Osteoblast (primary cell): Measurements from ENCODE around the gene CENPF. TPM values are rescaled to one million over a fixed set of nuclear protein-coding genes. Genes with fewer than 3 reads are reported as not detected.
"Not testable (repeated sequence)": the region's sequence is repeated elsewhere in the genome, so short reads cannot be mapped to it uniquely, and the experiment has no call there.

Experiments used
- DNase-seq: peaks from one replicate; pipeline ENCODE4 v3.0.0; 2011; ENCODE audit warnings: low spot score, mixed read lengths; ENCODE audit not compliant: insufficient read length; ENCODE audit errors: missing footprints
- H2AFZ ChIP-seq: 2 replicates; pipeline ENCODE4 v1.6.0; 2011; ENCODE audit warnings: mild to moderate bottlenecking, low read length
- H3K27ac ChIP-seq: 2 replicates; pipeline ENCODE4 v1.5.1; 2011; ENCODE audit warnings: mild to moderate bottlenecking, low read depth, low read length, moderate library complexity
- H3K27me3 ChIP-seq: 2 replicates; pipeline ENCODE4 v1.6.0; 2012; ENCODE audit warnings: mild to moderate bottlenecking, control low read depth, inconsistent platforms, low read length, moderate library complexity; ENCODE audit not compliant: insufficient read depth
- H3K36me3 ChIP-seq: 2 replicates; pipeline ENCODE4 v1.5.1; 2011; ENCODE audit warnings: mild to moderate bottlenecking, low read length, control low read depth, moderate library complexity; ENCODE audit not compliant: insufficient read depth
- H3K4me1 ChIP-seq: 2 replicates; pipeline ENCODE4 v1.5.1; 2011; ENCODE audit warnings: mild to moderate bottlenecking, low read length, control low read depth, moderate library complexity; ENCODE audit not compliant: insufficient read depth
- H3K4me2 ChIP-seq: 2 replicates; pipeline ENCODE4 v1.6.0; 2011; ENCODE audit warnings: mild to moderate bottlenecking, low read length; ENCODE audit not compliant: insufficient read depth
- H3K4me3 ChIP-seq: fragments of 200-600 bp; sonication (generic); 3 replicates; pipeline ENCODE4 v1.5.1; 2012; ENCODE audit warnings: mild to moderate bottlenecking, low read length, inconsistent platforms; ENCODE audit not compliant: insufficient read depth
- H3K79me2 ChIP-seq: 2 replicates; pipeline ENCODE4 v1.6.0; 2012; ENCODE audit warnings: mild to moderate bottlenecking, low read length, control low read depth, inconsistent platforms; ENCODE audit not compliant: insufficient read depth
- H3K9me3 ChIP-seq: 2 replicates; pipeline ENCODE4 v1.5.1; 2011; ENCODE audit warnings: low read depth, low read length, control low read depth
- H4K20me1 ChIP-seq: 2 replicates; pipeline ENCODE4 v1.6.0; 2012; ENCODE audit warnings: mild to moderate bottlenecking, low read length, control low read depth; ENCODE audit not compliant: insufficient read depth
- total RNA-seq: library from RNA; depleted of rRNA; stranded (reverse); fragments of >200 nt; gene quantifications from 2 replicates; pipeline ENCODE4 v1.2.3, GENCODE V29; 2012
- TF ChIP-seq, protein P1 (sequence below): IDR thresholded peaks from 2 replicates; pipeline ENCODE4 v1.5.1; 2011; ENCODE audit warnings: mild to moderate bottlenecking, low read depth, low read length, moderate library complexity; ENCODE audit errors: extremely low read depth

CENPF gene
- total RNA-seq, 1 donor, result 8.3 TPM

DNA sequence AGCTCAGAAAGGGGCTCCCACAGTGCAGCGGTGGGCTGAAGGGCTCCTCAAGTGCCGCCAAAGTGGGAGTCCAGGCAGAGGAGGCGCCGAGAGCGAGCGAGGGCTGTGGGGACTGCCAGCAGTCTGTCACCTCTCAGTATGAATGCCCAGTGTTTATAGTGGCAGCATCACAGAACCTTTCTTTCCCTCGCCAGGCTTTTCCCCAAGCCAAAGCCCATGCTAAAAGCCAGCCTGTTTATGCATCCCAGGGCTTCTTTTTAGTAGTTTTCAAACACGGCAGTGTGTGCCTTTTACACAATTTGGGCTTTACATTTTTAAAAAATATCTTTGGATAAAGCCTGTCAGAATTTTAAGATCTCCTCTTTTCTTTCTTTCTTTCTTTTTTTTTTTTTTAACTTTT lies 70.6 kb downstream of the CENPF start:
- Histone ChIP-seq H3K79me2 (no peaks in the 10 kb centered on the region), H4K20me1 (no peaks in the 10 kb centered on the region), H3K27ac (no peak overlapping the region), H3K27me3 (no peaks in the 10 kb centered on the region), H3K4me3 (no peak overlapping the region), H3K4me1 (peaks cover 4% of the 10 kb centered on the region), H3K9me3 (no peaks in the 10 kb centered on the region), H3K4me2 (no peak overlapping the region), H2AFZ (peak overlapping the region; percentile 61), H3K36me3 (no peaks in the 10 kb centered on the region)
- no peak for DNase-seq
- TF ChIP-seq, protein P1, sequence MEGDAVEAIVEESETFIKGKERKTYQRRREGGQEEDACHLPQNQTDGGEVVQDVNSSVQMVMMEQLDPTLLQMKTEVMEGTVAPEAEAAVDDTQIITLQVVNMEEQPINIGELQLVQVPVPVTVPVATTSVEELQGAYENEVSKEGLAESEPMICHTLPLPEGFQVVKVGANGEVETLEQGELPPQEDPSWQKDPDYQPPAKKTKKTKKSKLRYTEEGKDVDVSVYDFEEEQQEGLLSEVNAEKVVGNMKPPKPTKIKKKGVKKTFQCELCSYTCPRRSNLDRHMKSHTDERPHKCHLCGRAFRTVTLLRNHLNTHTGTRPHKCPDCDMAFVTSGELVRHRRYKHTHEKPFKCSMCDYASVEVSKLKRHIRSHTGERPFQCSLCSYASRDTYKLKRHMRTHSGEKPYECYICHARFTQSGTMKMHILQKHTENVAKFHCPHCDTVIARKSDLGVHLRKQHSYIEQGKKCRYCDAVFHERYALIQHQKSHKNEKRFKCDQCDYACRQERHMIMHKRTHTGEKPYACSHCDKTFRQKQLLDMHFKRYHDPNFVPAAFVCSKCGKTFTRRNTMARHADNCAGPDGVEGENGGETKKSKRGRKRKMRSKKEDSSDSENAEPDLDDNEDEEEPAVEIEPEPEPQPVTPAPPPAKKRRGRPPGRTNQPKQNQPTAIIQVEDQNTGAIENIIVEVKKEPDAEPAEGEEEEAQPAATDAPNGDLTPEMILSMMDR, result no peak

DNA sequence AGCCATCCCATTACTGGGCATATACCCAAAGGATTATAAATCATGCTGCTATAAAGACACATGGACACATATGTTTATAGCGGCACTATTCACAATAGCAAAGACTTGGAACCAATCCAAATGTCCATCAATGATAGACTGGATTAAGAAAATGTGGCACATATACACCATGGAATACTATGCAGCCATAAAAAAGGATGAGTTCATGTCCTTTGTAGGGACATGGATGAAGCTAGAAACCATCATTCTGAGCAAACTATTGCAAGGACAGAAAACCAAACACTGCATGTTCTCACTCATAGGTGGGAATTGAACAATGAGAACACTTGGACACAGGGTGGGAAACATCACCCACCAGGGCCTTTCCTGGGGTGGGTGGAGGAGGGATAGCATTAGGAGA lies 72.5 kb downstream of the CENPF start:
- not testable (repeated sequence) for H3K27ac ChIP-seq, H3K27me3 ChIP-seq, DNase-seq, H3K4me2 ChIP-seq, H4K20me1 ChIP-seq, H3K36me3 ChIP-seq, H2AFZ ChIP-seq, H3K4me3 ChIP-seq, H3K79me2 ChIP-seq, H3K9me3 ChIP-seq, H3K4me1 ChIP-seq

DNA sequence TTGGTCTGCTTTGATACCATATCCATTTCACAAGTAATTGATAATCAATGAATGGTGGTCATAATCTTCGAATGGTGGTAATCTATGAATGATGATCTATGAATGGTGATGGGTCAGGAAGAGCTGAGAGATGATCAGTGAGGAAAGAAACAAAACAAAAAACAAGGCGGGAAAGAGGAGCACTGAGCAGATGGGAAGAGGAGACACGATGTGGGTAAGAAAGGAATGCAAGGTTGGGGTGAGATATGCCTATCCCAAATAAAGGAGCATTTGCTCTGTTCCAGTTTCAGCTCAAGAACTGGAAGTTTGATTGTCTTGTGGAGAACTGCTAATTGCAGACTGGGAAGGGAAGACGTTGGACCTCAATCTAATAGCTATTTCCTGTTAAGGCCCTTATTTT lies 73.8 kb downstream of the CENPF start:
- TF ChIP-seq, protein P1, result no peak
- no peaks in the 10 kb centered on the region for H3K79me2 ChIP-seq
- H4K20me1 ChIP-seq, result no peaks in the 10 kb centered on the region
- H3K9me3 ChIP-seq, result no peaks in the 10 kb centered on the region
- no peak overlapping the region for H3K27ac ChIP-seq
- no peaks in the 10 kb centered on the region for H3K27me3 ChIP-seq
- H3K36me3 ChIP-seq, result no peaks in the 10 kb centered on the region
- H3K4me3 ChIP-seq, result no peak overlapping the region
- H2AFZ ChIP-seq, result peak overlapping the region; percentile 37
- H3K4me1 ChIP-seq, result peaks cover 4% of the 10 kb centered on the region
- no peak for DNase-seq
- H3K4me2 ChIP-seq, result no peak overlapping the region

DNA sequence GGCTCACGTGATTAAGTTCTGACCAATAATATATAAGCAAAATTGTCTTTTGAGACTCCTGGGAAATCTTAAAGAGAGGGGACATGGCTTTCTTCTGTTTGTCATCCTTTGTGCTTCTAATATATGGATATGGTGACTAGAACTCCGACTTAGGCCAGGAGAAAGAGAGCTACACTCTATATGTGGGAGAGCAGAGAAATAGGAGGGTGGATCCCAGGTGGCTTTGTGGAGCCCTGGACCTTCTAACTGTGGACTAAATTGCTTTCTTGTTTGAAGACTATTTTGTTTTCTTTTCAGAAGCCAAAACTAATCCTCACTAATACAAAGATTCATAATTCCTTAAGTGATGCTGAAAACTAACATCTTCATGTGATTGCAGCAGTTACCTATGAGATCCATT lies 75.0 kb downstream of the CENPF start:
- Histone ChIP-seq H2AFZ (no peak overlapping the region), H3K4me3 (no peak overlapping the region), H3K4me2 (no peak overlapping the region), H4K20me1 (no peaks in the 10 kb centered on the region), H3K4me1 (peaks cover 4% of the 10 kb centered on the region), H3K79me2 (no peaks in the 10 kb centered on the region), H3K9me3 (no peaks in the 10 kb centered on the region), H3K27me3 (no peaks in the 10 kb centered on the region), H3K27ac (no peak overlapping the region), H3K36me3 (no peaks in the 10 kb centered on the region)
- TF ChIP-seq, protein P1, result no peak
- peak; percentile 93 for DNase-seq

DNA sequence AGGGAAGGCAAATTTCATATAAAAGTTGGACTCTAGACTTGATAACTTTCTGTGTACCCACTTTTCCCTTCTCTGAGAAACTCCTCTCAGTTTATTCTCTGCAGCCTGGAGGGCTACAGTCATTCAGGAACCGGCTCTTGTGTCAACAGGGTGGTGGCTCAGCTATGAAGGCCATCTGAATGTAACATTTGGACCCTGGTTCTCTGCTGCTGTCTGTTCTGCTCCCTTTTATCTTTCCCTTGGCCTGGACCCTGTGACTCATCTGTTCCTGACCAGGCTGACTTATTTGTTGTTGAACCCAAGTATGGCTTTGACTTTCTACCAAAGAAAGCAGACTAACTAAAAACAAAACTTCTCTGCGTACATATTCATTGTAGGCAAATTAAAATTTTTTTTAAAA lies 75.4 kb downstream of the CENPF start:
- Histone ChIP-seq H3K27me3 (no peaks in the 10 kb centered on the region), H3K79me2 (no peaks in the 10 kb centered on the region), H3K27ac (no peak overlapping the region), H2AFZ (peak overlapping the region; percentile 3), H3K9me3 (no peaks in the 10 kb centered on the region), H4K20me1 (no peaks in the 10 kb centered on the region), H3K4me2 (no peak overlapping the region), H3K36me3 (no peaks in the 10 kb centered on the region), H3K4me1 (peaks cover 4% of the 10 kb centered on the region), H3K4me3 (no peak overlapping the region)
- DNase-seq, result peak; percentile 87
- TF ChIP-seq, protein P1, result no peak
